ENCODE measurements around the gene C2orf92.
A peak's percentile ranks its signal among the peaks of the same experiment; 100 is the strongest.
"Not testable (repeated sequence)": the region's sequence is repeated elsewhere in the genome, so short reads cannot be mapped to it uniquely, and the experiment has no call there.

C2orf92 gene

DNA sequence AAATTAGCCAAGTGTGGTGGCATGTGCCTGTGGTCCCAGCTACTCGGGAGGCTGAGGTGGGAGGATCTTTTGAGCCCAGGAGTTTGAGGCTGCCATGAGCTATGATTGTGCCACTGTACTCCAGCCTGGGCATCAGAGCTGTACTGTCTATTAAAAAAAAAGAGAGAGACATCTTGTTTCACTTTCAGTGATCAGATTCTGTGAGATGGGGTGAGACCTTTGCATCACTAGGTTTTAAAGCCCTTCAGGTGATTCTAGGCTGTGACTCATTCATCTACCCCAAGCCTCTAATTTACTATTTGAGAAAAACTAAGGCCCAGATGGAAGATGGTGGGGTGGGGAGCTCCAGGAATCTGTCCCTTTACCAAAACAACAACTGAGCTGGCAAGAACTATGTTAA is 7.1 kb downstream of the C2orf92 start:
- Histone ChIP-seq H3K27ac (ENCODE audit: poor library complexity, severe bottlenecking) (no peak overlapping the region), H3K36me3 (ENCODE audit: low read depth) (no peaks in the 10 kb centered on the region), H3K9me3 (ENCODE audit: severe bottlenecking) (no peaks in the 10 kb centered on the region), H3K4me3 (ENCODE audit: severe bottlenecking) (no peak overlapping the region), H3K27me3 (ENCODE audit: insufficient read depth, poor library complexity, severe bottlenecking) (no peaks in the 10 kb centered on the region), H3K4me1 (ENCODE audit: insufficient read depth, poor library complexity, severe bottlenecking) (no peaks in the 10 kb centered on the region)
- no peak for TF ChIP-seq CTCF (IDR thresholded peaks at IDR 0.05; ENCODE audit: poor library complexity, severe bottlenecking)
- DNase-seq (ENCODE audit: low spot score) (no peak), ATAC-seq (ENCODE audit: low read depth) (no peak)

- Histone ChIP-seq H3K4me1 (ENCODE audit: insufficient read depth, poor library complexity, severe bottlenecking) (no peaks in the 10 kb centered on the region), H3K9me3 (ENCODE audit: severe bottlenecking) (no peaks in the 10 kb centered on the region), H3K36me3 (ENCODE audit: low read depth) (no peaks in the 10 kb centered on the region), H3K4me3 (ENCODE audit: severe bottlenecking) (no peak overlapping the region), H3K27me3 (ENCODE audit: insufficient read depth, poor library complexity, severe bottlenecking) (no peaks in the 10 kb centered on the region), H3K27ac (ENCODE audit: poor library complexity, severe bottlenecking) (no peak overlapping the region)
- TF ChIP-seq CTCF (IDR thresholded peaks at IDR 0.05; ENCODE audit: poor library complexity, severe bottlenecking), result no peak
- ATAC-seq (ENCODE audit: low read depth), result no peak
- no peak for DNase-seq (ENCODE audit: low spot score)
These were observed 8.0 kb downstream of the C2orf92 start for GRCh38 chr2:97677480-97677879.

- no peak overlapping the region for H3K27ac ChIP-seq (ENCODE audit: poor library complexity, severe bottlenecking)
- ATAC-seq (ENCODE audit: low read depth) (no peak), DNase-seq (ENCODE audit: low spot score) (no peak)
- H3K27me3 ChIP-seq (ENCODE audit: insufficient read depth, poor library complexity, severe bottlenecking), result no peaks in the 10 kb centered on the region
- H3K4me3 ChIP-seq (ENCODE audit: severe bottlenecking), result no peak overlapping the region
- TF ChIP-seq CTCF (IDR thresholded peaks at IDR 0.05; ENCODE audit: poor library complexity, severe bottlenecking), result no peak
- no peaks in the 10 kb centered on the region for H3K4me1 ChIP-seq (ENCODE audit: insufficient read depth, poor library complexity, severe bottlenecking)
- no peaks in the 10 kb centered on the region for H3K36me3 ChIP-seq (ENCODE audit: low read depth)
- H3K9me3 ChIP-seq (ENCODE audit: severe bottlenecking), result no peaks in the 10 kb centered on the region
These were observed 8.8 kb downstream of the C2orf92 start for GRCh38 chr2:97678298-97678697.

GRCh38 chr2:97687235-97687634 is 17.7 kb downstream of the C2orf92 start:
- not testable (repeated sequence) for H3K36me3 ChIP-seq (ENCODE audit: low read depth); H3K9me3 ChIP-seq (ENCODE audit: severe bottlenecking); ATAC-seq (ENCODE audit: low read depth); H3K4me3 ChIP-seq (ENCODE audit: severe bottlenecking); H3K27ac ChIP-seq (ENCODE audit: poor library complexity, severe bottlenecking); DNase-seq (ENCODE audit: low spot score); H3K4me1 ChIP-seq (ENCODE audit: insufficient read depth, poor library complexity, severe bottlenecking); H3K27me3 ChIP-seq (ENCODE audit: insufficient read depth, poor library complexity, severe bottlenecking)

GRCh38 chr2:97688062-97688827 is 18.7 kb downstream of the C2orf92 start:
- no peak overlapping the region for H3K4me3 ChIP-seq (ENCODE audit: severe bottlenecking)
- peak; percentile 61 for ATAC-seq (ENCODE audit: low read depth)

More at GRCh38 chr2:97688062-97688827, 18.7 kb downstream of the C2orf92 start:
- Histone ChIP-seq H3K9me3 (ENCODE audit: severe bottlenecking) (peaks cover 6% of the 10 kb centered on the region), H3K27me3 (ENCODE audit: insufficient read depth, poor library complexity, severe bottlenecking) (no peaks in the 10 kb centered on the region), H3K4me1 (ENCODE audit: insufficient read depth, poor library complexity, severe bottlenecking) (no peaks in the 10 kb centered on the region), H3K36me3 (ENCODE audit: low read depth) (no peaks in the 10 kb centered on the region), H3K27ac (ENCODE audit: poor library complexity, severe bottlenecking) (no peak overlapping the region)
- no peak for DNase-seq (ENCODE audit: low spot score)
- TF ChIP-seq CTCF (IDR thresholded peaks at IDR 0.05; ENCODE audit: poor library complexity, severe bottlenecking), result no peak
